H1 (cell line): ENCODE results near the gene SURF4. TPM values are rescaled to one million over a fixed set of nuclear protein-coding genes. Genes with fewer than 3 reads are reported as not detected.

Source experiments
- CTCF ChIA-PET: fragments of 300-600 bp; sonication (Branson Sonifier 250); formaldehyde crosslinking; loops from one replicate; lab custom pipeline; 2021; ENCODE audit not compliant: partially characterized antibody; lab: Charles Lee
- POLR2A ChIA-PET: fragments of 300-600 bp; sonication (Branson Sonifier 250); formaldehyde crosslinking; loops from one replicate; lab custom pipeline; 2021; ENCODE audit warnings: inconsistent platforms; ENCODE audit not compliant: partially characterized antibody; lab: Charles Lee
- DNase-seq, 2 experiments: peaks; one replicate each; pipeline versions ENCODE4 v3.0.0 to v3.0.0-alpha.2; 2010 to 2022; ENCODE audit warnings: low spot score in 2 of 2, low read depth in 1 of 2, mixed read lengths in 1 of 2
- FAIRE-seq: peaks from 2 replicates; lab custom pipeline; 2011; peaks lifted over from hg19 to GRCh38; lab: Jason Lieb, UNC
- H2AFZ ChIP-seq: 2 replicates; pipeline ENCODE4 v1.8.1; 2012; ENCODE audit warnings: low read length, inconsistent platforms
- H2AK5ac ChIP-seq: 2 replicates; pipeline ENCODE4 v1.6.1; 2013; ENCODE audit warnings: low read depth, low read length
- H2BK120ac ChIP-seq: replicated peaks from 2 replicates; pipeline ENCODE3; 2013; ENCODE audit warnings: low read depth, low read length, inconsistent platforms
- H2BK12ac ChIP-seq: 2 replicates; pipeline ENCODE4 v1.6.1; 2013; ENCODE audit warnings: low read depth, low read length
- H2BK15ac ChIP-seq: 2 replicates; pipeline ENCODE4 v1.6.1; 2013; ENCODE audit warnings: low read length
- H2BK20ac ChIP-seq: 2 replicates; pipeline ENCODE4 v1.6.1; 2013; ENCODE audit warnings: low read length
- H2BK5ac ChIP-seq: 2 replicates; pipeline ENCODE4 v1.6.1; 2013; ENCODE audit warnings: low read depth, low read length
- H3K14ac ChIP-seq: 2 replicates; pipeline ENCODE4 v1.6.1; 2013; ENCODE audit warnings: inconsistent platforms; ENCODE audit not compliant: insufficient read length
- H3K18ac ChIP-seq: 2 replicates; pipeline ENCODE4 v1.6.1; 2013; ENCODE audit warnings: low read length; ENCODE audit errors: extremely low read depth
- H3K23ac ChIP-seq: 2 replicates; pipeline ENCODE4 v1.6.1; 2013; ENCODE audit warnings: inconsistent platforms; ENCODE audit not compliant: insufficient read length
- H3K23me2 ChIP-seq: 2 replicates; pipeline ENCODE4 v1.6.1; 2013; ENCODE audit warnings: low read depth, low read length
- H3K27ac ChIP-seq: 2 replicates; pipeline ENCODE4 v1.6.1; 2011; ENCODE audit warnings: low read depth, low read length, inconsistent platforms
- H3K27me3 ChIP-seq, 4 experiments: replicated peaks in 1 of 4; 1 replicate in 1 of 4; 2 replicates in 3 of 4; pipeline versions ENCODE4 v1.6.1 to v1.8.1; 2011 to 2013; ENCODE audit warnings: low read length in 3 of 4, mild to moderate bottlenecking in 3 of 4, inconsistent platforms in 2 of 4, mixed read lengths in 2 of 4, moderate library complexity in 1 of 4; ENCODE audit not compliant: control insufficient read depth in 3 of 4, insufficient read depth in 3 of 4; ENCODE audit errors: extremely low read depth in 1 of 4
- H3K36me3 ChIP-seq, 4 experiments: 2 replicates each; pipeline versions ENCODE4 v1.6.1 to v1.8.1; 2011 to 2013; ENCODE audit warnings: mild to moderate bottlenecking in 4 of 4, low read length in 3 of 4, moderate library complexity in 2 of 4, control low read depth in 1 of 4, inconsistent platforms in 1 of 4; ENCODE audit not compliant: insufficient read depth in 4 of 4, control insufficient read depth in 2 of 4
- H3K4ac ChIP-seq: replicated peaks from 2 replicates; pipeline ENCODE3; 2013; ENCODE audit warnings: low read length, low read depth, mixed read lengths, inconsistent platforms; ENCODE audit not compliant: insufficient read length
- H3K4me1 ChIP-seq, 4 experiments: replicated peaks in 1 of 4; 1 replicate in 1 of 4; 2 replicates in 3 of 4; pipeline versions ENCODE4 v1.6.1 to v1.8.1; 2011 to 2013; ENCODE audit warnings: low read length in 3 of 4, inconsistent platforms in 2 of 4, mixed read lengths in 1 of 4; ENCODE audit not compliant: insufficient read depth in 4 of 4, control insufficient read depth in 3 of 4
- H3K4me2 ChIP-seq, 2 experiments: 2 replicates each; pipeline versions ENCODE4 v1.6.1 to v1.8.1; 2011 to 2013; ENCODE audit warnings: low read depth in 2 of 2, low read length in 2 of 2, control low read depth in 1 of 2, inconsistent platforms in 1 of 2, mild to moderate bottlenecking in 1 of 2; ENCODE audit not compliant: insufficient read depth in 1 of 2
- H3K4me3 ChIP-seq, 4 experiments: fragments of 200-600, 300-600 bp in 1 of 4; sonication (generic), shearing (Covaris generic), sonication (Bioruptor Twin) in 1 of 4; 2 replicates each; pipeline versions ENCODE4 v1.5.1 to v1.8.1; 2011 to 2016; ENCODE audit warnings: low read length in 4 of 4, low read depth in 3 of 4, control low read depth in 2 of 4, inconsistent platforms in 2 of 4, mild to moderate bottlenecking in 2 of 4, mixed read lengths in 1 of 4, moderate library complexity in 1 of 4; ENCODE audit not compliant: insufficient read depth in 2 of 4; ENCODE audit errors: extremely low read depth in 1 of 4
- H3K56ac ChIP-seq: replicated peaks from 2 replicates; pipeline ENCODE3; 2013; ENCODE audit warnings: low read depth, mild to moderate bottlenecking, mixed read lengths, low read length, inconsistent platforms; ENCODE audit not compliant: insufficient read length
- H3K79me1 ChIP-seq: 2 replicates; pipeline ENCODE4 v1.6.1; 2013; ENCODE audit warnings: low read depth, low read length, control low read depth
- H3K79me2 ChIP-seq, 2 experiments: 2 replicates each; pipeline versions ENCODE4 v1.6.1 to v1.8.1; 2012 to 2013; ENCODE audit warnings: low read length in 2 of 2, mild to moderate bottlenecking in 2 of 2, inconsistent platforms in 1 of 2; ENCODE audit not compliant: insufficient read depth in 2 of 2, control insufficient read depth in 1 of 2
- H3K9ac ChIP-seq, 4 experiments: replicated peaks in 1 of 4; 1 replicate in 1 of 4; 2 replicates in 3 of 4; pipeline versions ENCODE4 v1.6.1 to v1.8.1; 2011 to 2013; ENCODE audit warnings: low read depth in 3 of 4, low read length in 3 of 4, control low read depth in 2 of 4, mild to moderate bottlenecking in 2 of 4, moderate library complexity in 2 of 4, inconsistent platforms in 1 of 4; ENCODE audit errors: extremely low read depth in 1 of 4
- H3K9me3 ChIP-seq, 2 experiments: 2 replicates each; pipeline versions ENCODE4 v1.6.1 to v1.8.1; 2012 to 2013; ENCODE audit warnings: mild to moderate bottlenecking in 2 of 2, moderate library complexity in 2 of 2, control low read depth in 1 of 2, inconsistent platforms in 1 of 2, low read depth in 1 of 2, low read length in 1 of 2, mixed read lengths in 1 of 2; ENCODE audit not compliant: insufficient read depth in 2 of 2
- H4K20me1 ChIP-seq, 2 experiments: replicated peaks in 1 of 2; 2 replicates each; pipeline versions ENCODE3 to v1.8.1; 2011 to 2013; ENCODE audit warnings: inconsistent platforms in 2 of 2, low read length in 2 of 2, mild to moderate bottlenecking in 1 of 2; ENCODE audit not compliant: insufficient read depth in 2 of 2, control insufficient read depth in 1 of 2
- H4K5ac ChIP-seq: 2 replicates; pipeline ENCODE4 v1.6.1; 2013; ENCODE audit warnings: low read length, low read depth, mixed read lengths, inconsistent platforms; ENCODE audit not compliant: insufficient read length
- H4K8ac ChIP-seq: 2 replicates; pipeline ENCODE4 v1.8.0; 2013; ENCODE audit warnings: mild to moderate bottlenecking, moderate library complexity, low read length, inconsistent platforms; ENCODE audit not compliant: insufficient read depth; ENCODE audit errors: extremely low read depth
- H4K91ac ChIP-seq: replicated peaks from 2 replicates; pipeline ENCODE3; 2013; ENCODE audit warnings: low read length, mixed read lengths, inconsistent platforms; ENCODE audit not compliant: insufficient read length
- HDAC6 ChIP-seq: IDR thresholded peaks from one replicate; pipeline ENCODE4 v1.7.1; 2012; ENCODE audit warnings: low read depth, mild to moderate bottlenecking, inconsistent platforms, low read length, moderate library complexity
- PHF8 ChIP-seq: fragments of 200-600 bp; sonication (generic); conservative IDR thresholded peaks from 2 replicates; pipeline ENCODE4 v1.7.1; 2012; ENCODE audit warnings: low read depth, mild to moderate bottlenecking, inconsistent platforms, low read length, moderate library complexity
- WGBS, 2 experiments: shearing (Covaris generic) in 1 of 2; methylation state at CpG; one replicate each; pipeline versions ENCODE4 v1.1.6 to v1.1.7; 2013 to 2015; ENCODE audit warnings: low lambda C conversion rate in 2 of 2, mixed read lengths in 2 of 2, inconsistent platforms in 1 of 2, low coverage in 1 of 2, missing lambda C conversion rate in 1 of 2; ENCODE audit not compliant: insufficient replicate concordance in 2 of 2, insufficient coverage in 1 of 2, insufficient read length in 1 of 2; ENCODE audit errors: extremely low coverage in 1 of 2, missing lambda C conversion rate in 1 of 2; 5-methylcytosine and 5-hydroxymethylcytosine counted together
- polyA plus RNA-seq, 7 experiments: library from polyadenylated mRNA; depleted of rRNA in 3 of 7; stranded (reverse) in 5 of 7; unstranded in 2 of 7; fragments of >200 nt in 5 of 7; fragments of 200-250 nt in 2 of 7; gene quantifications; 1 replicate in 5 of 7; 2 replicates in 1 of 7; 4 replicates in 1 of 7; pipeline versions ENCODE4 v1.2.1 to v1.2.3, GENCODE V29; 2011 to 2013; ENCODE audit warnings: missing spikeins in 2 of 7, mixed read lengths in 2 of 7
- total RNA-seq: library from RNA; stranded (reverse); fragmentation: NEBNext Ultra II Directional; extraction: Animal tissue kit (Norgen Biotek cat#: 25700); gene quantifications from 2 replicates; pipeline ENCODE4 v1.2.1, GENCODE V29; 2021

Gene SURF4
- total and polyA plus RNA-seq, 2 of the 8 experiments (the other 6 are each of a cell fraction or from before 2014, with no cell fraction given), result 176 to 182 TPM

- Histone ChIP-seq H3K36me3 (peaks cover 8 to 32% (median 21%) of the 10 kb centered on the region in 4 experiments; a peak in 6 of 8 replicates), H3K79me1 (peaks cover 2% of the 10 kb centered on the region; the same call in 1 of the 2 replicates), H4K5ac (no peak overlapping the region), H3K23me2 (peaks cover 2% of the 10 kb centered on the region; the same call in 1 of the 2 replicates), H3K9me3 (no peaks in the 10 kb centered on the region), H3K4ac (no peak overlapping the region), H4K20me1 (peaks cover 11 to 13% of the 10 kb centered on the region in 2 experiments), H3K4me1 (peaks cover 0 to 8% (median 3%) of the 10 kb centered on the region in 4 experiments; a peak in 5 of 7 replicates), H2BK5ac (no peak overlapping the region), H3K14ac (no peak overlapping the region), H3K9ac (peak overlapping the region in 3 of 4 experiments; percentile 75 to 84 (median 79); a peak in 6 of 7 replicates), H2BK15ac (no peak overlapping the region), H3K27ac (no peak overlapping the region), H3K56ac (no peak overlapping the region), H3K4me3 (peak overlapping the region; percentile 72 to 97 (median 96)), H3K79me2 (peaks cover 0 to 20% of the 10 kb centered on the region in 2 experiments; a peak in 2 of 4 replicates), H2AK5ac (no peak overlapping the region), H3K18ac (no peak overlapping the region), H2AFZ (no peak overlapping the region), H2BK120ac (no peak overlapping the region), H3K23ac (no peak overlapping the region), H4K91ac (no peak overlapping the region), H2BK12ac (no peak overlapping the region), H4K8ac (no peak overlapping the region; the same call in 1 of the 2 replicates), H3K27me3 (no peaks in the 10 kb centered on the region), H2BK20ac (no peak overlapping the region), H3K4me2 (peak overlapping the region; percentile 69 to 84)
- ChIA-PET POLR2A (interaction anchor here (0.9 to 16.1 kb wide), 12 partner anchors 11 to 324 kb away, joined by 3 to 461 read pairs (median 4); partner anchors contain the start of genes MED22, REXO4, RPL7A and STKLD1), CTCF (interaction anchor here (0.7 to 8.2 kb wide), 12 partner anchors 8 to 169 kb away, joined by 3 to 90 read pairs (median 5); partner anchors contain the start of genes MED22 and RPL7A)
- no peak for FAIRE-seq
- no peak for DNase-seq
- TF ChIP-seq PHF8, result peak; percentile 5; the same call in 1 of the 2 replicates
- no peak for TF ChIP-seq HDAC6
- 3% methylated on average over 18 of the region's 31 CpGs; no CpG with 5 or more reads in 1 of the 2 experiments for WGBS, 2 experiments
Observed at GRCh38 chr9:133355881-133356357, 19.9 kb downstream of the SURF4 start.
